WTC11 (cell line): Measurements from ENCODE around the gene BICDL2.

Experiments used
- CTCF ChIP-seq: fragments of 200-600 bp; IDR thresholded peaks from 2 replicates; pipeline ENCODE4 v1.8.0; 2022; ENCODE audit warnings: antibody characterized with exemption
- FOXK1 ChIP-seq: sonication (generic); formaldehyde crosslinking; IDR thresholded peaks from 2 replicates; pipeline ENCODE4 v1.8.0; 2022; ENCODE audit warnings: mild to moderate bottlenecking, moderate library complexity, missing genetic modification reagents
- FOXP1 ChIP-seq: sonication (generic); formaldehyde crosslinking; IDR thresholded peaks from 2 replicates; pipeline ENCODE4 v1.8.0; 2022; ENCODE audit warnings: missing genetic modification reagents, mild to moderate bottlenecking, moderate library complexity, borderline replicate concordance
- ZNF121 ChIP-seq: sonication (generic); formaldehyde crosslinking; IDR thresholded peaks from 2 replicates; pipeline ENCODE4 v1.8.0; 2023; ENCODE audit warnings: missing genetic modification reagents
- TF ChIP-seq, protein P1 (sequence below): sonication (generic); formaldehyde crosslinking; IDR thresholded peaks from 2 replicates; pipeline ENCODE4 v1.8.0; 2022; ENCODE audit warnings: mild to moderate bottlenecking, missing genetic modification reagents

DNA sequence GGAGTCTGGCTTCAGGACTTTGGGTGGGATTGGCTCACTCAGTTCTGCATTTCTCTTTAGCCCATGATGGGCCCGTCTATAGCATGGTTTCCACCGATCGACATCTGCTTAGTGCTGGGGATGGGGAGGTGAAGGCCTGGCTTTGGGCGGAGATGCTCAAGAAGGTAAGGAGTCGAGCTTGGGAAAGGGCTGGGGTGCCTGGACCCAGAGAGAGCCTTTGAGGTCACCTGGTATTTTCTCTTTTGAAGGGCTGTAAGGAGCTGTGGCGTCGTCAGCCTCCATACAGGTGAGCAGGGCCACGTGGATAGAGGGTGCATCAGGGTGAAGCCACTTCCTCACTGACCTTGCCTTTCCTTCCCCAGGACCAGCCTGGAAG, 10.8 kb downstream of the BICDL2 start:
- TF ChIP-seq, protein P1, sequence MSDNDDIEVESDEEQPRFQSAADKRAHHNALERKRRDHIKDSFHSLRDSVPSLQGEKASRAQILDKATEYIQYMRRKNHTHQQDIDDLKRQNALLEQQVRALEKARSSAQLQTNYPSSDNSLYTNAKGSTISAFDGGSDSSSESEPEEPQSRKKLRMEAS (CRISPR knock-in tag), result no peak
- TF ChIP-seq CTCF (no peak), FOXP1 (CRISPR knock-in tag) (no peak), ZNF121 (no peak), FOXK1 (CRISPR knock-in tag) (no peak)
